Omental fat pad (tissue), 4 donors: ENCODE measurements around the gene SRGAP1. TPM values are rescaled to one million over a fixed set of nuclear protein-coding genes. Genes with fewer than 3 reads are reported as not detected.

Source experiments
- ATAC-seq: fragments of 150-250 bp; one replicate; pipeline ENCODE4 v1.9.1; 2016; ENCODE audit warnings: mild to moderate bottlenecking, moderate library complexity; ENCODE audit not compliant: low FRiP score
- DNase-seq: peaks from one replicate; pipeline ENCODE4 v3.0.0-alpha.2; 2019; ENCODE audit warnings: low spot score
- total RNA-seq, 4 donors: library from RNA; depleted of rRNA; stranded (reverse); fragments of >200 nt; gene quantifications; one replicate each; pipeline ENCODE4 v1.1.0, GENCODE V29; 2016
- TF ChIP-seq, protein P1 (sequence below), 3 donors: fragments of 450-650 bp; IDR thresholded peaks; one replicate each; pipeline ENCODE4 v1.5.1; 2016 to 2017; ENCODE audit warnings: antibody characterized with exemption in 3 of 3, mild to moderate bottlenecking in 3 of 3, moderate library complexity in 2 of 3

Gene SRGAP1
- total RNA-seq, 4 donors from 2014 or later: 10.6 to 69.1 (median 12.9) TPM

DNA sequence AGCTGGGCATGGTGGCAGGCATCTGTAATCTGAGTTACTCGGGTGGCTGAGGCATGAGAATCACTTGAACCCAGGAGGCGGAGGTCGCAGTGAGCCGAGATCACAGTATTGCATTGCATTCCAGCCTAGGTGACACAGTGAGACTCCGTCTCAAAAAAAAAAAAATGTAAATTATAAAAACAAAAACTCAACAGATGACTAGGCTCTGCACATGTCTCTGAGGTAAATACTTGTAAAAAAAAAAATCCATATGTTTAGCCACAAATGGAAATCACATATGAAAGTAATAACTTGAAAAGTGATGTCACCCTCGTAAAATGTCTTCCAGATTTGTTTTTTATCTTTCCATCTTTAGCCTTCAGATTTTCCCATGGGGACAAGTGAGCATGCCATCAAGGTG is 292.6 kb downstream of the SRGAP1 start:
- ATAC-seq (no peak), DNase-seq (no peak)
- TF ChIP-seq, protein P1, sequence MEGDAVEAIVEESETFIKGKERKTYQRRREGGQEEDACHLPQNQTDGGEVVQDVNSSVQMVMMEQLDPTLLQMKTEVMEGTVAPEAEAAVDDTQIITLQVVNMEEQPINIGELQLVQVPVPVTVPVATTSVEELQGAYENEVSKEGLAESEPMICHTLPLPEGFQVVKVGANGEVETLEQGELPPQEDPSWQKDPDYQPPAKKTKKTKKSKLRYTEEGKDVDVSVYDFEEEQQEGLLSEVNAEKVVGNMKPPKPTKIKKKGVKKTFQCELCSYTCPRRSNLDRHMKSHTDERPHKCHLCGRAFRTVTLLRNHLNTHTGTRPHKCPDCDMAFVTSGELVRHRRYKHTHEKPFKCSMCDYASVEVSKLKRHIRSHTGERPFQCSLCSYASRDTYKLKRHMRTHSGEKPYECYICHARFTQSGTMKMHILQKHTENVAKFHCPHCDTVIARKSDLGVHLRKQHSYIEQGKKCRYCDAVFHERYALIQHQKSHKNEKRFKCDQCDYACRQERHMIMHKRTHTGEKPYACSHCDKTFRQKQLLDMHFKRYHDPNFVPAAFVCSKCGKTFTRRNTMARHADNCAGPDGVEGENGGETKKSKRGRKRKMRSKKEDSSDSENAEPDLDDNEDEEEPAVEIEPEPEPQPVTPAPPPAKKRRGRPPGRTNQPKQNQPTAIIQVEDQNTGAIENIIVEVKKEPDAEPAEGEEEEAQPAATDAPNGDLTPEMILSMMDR (IDR thresholded peaks at IDR 0.05): no peak

DNA sequence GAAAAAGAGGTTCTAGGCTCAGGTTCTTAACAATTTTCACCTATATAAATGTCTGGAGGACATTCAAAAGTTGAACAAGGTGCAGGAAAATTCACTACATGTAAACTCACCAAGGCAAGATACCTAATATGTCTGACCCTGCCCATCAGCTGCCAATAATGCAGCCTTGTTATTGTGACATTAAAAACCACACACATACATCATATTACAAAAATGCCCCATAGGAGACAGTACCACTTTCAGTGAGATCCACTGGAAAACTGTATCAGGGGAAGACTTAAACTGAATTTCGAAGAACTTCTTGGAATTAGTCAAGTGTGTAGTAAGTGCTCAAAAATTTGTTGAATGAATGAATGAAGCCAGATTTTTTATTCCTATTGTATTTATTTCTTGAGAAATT is 294.5 kb downstream of the SRGAP1 start:
- ATAC-seq (no peak), DNase-seq (no peak)
- TF ChIP-seq, protein P1 (IDR thresholded peaks at IDR 0.05): no peak

DNA sequence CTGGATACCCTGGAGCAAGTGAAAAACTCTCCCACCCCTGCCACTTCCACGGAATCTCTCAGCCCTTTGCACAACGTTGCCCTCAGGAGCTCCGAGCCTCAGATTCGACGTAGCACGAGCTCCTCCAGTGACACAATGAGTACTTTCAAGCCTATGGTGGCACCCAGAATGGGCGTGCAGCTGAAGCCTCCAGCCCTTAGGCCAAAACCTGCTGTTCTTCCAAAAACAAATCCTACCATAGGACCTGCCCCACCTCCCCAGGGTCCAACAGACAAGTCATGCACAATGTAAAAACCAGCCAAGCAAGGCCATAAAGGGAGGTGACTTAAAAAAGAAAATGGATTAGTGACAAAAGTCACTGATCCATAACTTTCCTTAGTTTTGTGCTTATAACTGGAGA is 297.9 kb downstream of the SRGAP1 start:
- ATAC-seq (no peak), DNase-seq (no peak)
- TF ChIP-seq, protein P1 (IDR thresholded peaks at IDR 0.05): no peak

DNA sequence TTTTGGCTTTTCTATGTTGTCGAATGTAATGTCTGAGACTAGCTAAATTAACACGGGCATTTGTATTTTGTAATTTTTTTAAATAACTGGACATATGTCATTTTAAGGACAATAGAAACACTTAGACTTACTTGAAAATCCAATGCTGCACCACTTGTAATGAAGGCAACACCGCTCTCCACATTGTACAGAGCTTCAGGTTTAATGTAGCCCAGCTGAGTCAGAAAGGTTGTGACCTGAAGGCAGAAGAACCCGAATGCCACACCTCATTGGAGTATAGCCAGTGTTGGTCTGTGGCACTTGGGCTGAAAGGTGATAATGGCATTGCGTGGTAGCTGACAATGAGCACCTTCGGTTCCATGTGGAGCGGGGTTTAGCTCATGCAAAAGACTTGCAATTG is 298.3 kb downstream of the SRGAP1 start:
- TF ChIP-seq, protein P1 (IDR thresholded peaks at IDR 0.05): no peak
- DNase-seq: no peak
- ATAC-seq: no peak

DNA sequence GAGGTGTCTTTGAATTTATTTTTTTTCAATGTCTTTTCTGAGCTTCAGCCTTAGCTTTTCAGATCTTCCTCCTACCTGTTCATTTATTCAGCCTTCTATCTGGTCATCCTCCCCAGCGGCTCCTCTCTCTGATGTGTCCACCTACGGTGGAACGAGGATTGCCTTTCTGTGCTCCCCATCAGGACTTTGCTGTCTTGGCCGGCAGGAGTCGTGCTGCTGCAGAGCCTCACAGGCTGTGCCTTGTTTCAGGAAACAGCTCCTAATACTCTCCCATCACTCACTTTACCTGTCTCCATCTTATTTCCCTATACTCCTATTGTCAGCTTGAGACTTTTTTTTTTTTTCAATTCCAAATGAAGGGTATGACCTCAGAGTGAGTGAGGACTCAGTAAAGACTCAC is 300.7 kb downstream of the SRGAP1 start:
- TF ChIP-seq, protein P1 (IDR thresholded peaks at IDR 0.05): no peak
- ATAC-seq (no peak), DNase-seq (no peak)

DNA sequence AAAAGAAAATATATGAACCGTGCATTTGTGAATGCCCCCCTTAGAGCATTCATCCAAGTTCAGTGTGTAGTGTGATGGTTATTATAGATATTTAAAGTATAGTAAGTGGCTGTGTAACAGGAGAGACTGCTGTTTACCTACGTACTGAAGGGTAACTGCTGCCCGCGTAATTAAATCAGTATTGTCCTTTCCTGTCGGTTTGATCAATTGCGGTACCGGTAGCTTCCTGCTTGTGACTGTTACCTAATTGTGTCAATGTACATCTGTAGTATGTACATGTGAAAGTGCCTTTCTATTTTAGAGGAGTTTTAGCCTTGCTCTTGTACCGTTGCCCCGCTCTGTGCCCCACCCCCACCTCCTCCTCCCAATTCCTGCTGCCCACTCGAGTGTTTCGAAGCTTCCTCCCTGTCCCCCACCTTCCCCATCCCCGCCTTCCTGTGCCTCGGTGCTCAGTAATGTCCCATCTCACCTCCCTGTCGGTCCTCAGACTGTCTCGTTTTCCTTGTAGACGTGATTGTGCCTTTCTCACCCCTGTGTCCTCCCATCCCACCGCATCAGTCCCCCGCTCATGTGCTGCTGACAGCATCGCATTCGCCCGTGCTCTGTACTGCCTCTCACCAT is 302.6 kb downstream of the SRGAP1 start:
- no peak for ATAC-seq
- TF ChIP-seq, protein P1 (IDR thresholded peaks at IDR 0.05): no peak
- no peak for DNase-seq

DNA sequence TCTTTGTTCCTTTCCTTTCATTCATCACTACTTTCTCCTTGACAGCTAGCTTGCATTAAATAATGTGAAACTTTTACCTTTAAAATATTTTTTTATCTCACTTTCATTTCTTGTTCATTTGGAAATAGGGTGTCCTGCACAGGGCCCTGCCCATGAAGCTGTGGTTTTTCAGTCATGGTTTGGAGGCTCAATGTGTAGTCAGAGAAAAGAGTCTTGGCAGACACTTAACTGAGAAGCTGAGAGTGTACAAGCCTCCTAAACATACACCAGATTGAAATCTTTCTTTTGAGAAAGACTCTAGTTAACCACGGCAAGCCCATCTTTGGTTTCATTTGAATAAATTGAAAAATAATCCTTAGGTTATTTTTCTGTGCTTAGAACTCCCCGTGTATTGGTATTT is 303.4 kb downstream of the SRGAP1 start:
- TF ChIP-seq, protein P1 (IDR thresholded peaks at IDR 0.05): no peak
- ATAC-seq (no peak), DNase-seq (no peak)
